ENCODE measurements around the gene SELL.
"Not testable (repeated sequence)": the region's sequence is repeated elsewhere in the genome, so short reads cannot be mapped to it uniquely, and the experiment has no call there.

Gene SELL

GRCh38 chr1:169662680-169663079 is 48.7 kb downstream of the SELL start:
- DNase-seq = not testable (repeated sequence)

DNA sequence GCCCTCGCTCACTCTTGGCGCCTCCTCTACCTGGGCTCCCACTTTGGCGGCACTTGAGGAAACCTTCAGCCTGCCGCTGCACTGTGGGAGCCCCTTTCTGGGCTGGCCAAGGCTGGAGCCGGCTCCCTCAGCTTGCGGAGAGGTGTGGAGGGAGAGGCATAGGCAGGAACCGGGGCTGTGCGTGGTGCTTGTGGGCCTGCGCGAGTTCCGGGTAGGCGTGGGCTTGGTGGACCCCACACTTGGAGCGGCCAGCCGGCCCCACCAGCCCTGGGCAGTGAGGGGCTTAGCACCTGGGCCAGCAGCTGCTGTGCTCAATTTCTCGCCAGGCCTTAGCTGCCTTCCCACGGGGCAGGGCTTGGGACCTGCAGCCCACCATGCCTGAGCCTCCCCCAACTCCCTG is 50.4 kb downstream of the SELL start:
- not testable (repeated sequence) for DNase-seq

DNA sequence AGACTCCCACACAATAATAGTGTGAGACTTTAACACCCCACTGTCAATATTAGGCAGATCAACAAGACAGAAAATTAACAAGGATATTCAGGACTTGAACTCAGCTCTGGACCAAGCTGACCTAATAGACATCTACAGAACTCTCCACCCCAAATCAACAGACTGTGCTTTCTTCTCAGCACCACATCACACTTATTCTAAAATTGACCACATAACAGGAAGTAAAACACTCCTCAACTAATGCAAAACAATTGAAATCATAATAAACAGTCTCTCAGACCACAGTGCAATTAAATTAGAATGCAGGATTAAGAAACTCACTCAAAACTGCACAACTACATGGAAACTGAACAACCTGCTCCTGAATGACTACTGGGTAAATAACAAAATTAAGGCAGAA is 52.6 kb downstream of the SELL start:
- not testable (repeated sequence) for DNase-seq

- DNase-seq = no peak
Measured at GRCh38 chr1:169653873-169654272, 57.5 kb downstream of the SELL start.

- DNase-seq = no peak
Measured at GRCh38 chr1:169651035-169651434, 60.4 kb downstream of the SELL start.

DNA sequence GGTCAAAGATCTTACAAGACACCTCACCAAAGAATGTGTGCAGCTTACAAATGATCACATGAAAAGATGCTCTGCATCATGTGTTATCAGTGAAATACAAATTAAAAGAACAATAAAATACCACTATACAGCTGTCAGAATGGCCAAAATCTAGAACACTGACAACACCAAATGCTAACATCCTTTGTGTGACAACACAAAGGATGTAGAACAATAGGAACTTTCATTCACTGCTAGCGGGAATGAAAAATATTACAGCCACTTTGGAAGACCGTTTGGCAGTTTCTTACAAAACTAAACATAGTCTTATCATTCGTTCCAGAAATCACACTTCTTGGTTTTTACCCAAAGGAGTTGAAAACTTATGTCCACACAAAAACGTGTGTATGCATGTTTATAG is 60.9 kb downstream of the SELL start:
- no peak for DNase-seq

GRCh38 chr1:169648709-169649108 is 62.7 kb downstream of the SELL start:
- DNase-seq = no peak

- DNase-seq = no peak
Measured at GRCh38 chr1:169648187-169648586, 63.2 kb downstream of the SELL start.

GRCh38 chr1:169647512-169647911 is 63.9 kb downstream of the SELL start:
- no peak for DNase-seq

DNA sequence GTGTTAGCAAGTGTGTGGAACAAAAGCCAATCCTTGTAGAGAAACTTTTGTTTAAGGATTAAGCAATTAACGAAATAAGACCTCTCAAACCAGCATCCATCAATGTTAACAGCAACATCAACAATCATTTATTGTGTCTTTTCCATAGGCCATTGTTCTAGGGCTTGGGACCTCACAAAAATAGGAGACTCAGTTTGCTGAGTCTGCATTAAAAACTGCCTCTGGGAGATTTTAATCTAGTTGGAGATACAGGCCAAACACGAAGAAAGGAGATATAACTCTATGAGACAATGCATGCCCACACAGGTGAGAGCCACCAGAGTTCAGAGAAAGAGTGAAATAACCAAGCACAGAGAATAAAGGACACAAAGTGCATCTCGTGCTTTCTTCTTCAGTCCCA is 67.1 kb downstream of the SELL start:
- DNase-seq = no peak
